GM18868 (cell line): ENCODE results near the gene SMCO2.
A peak's percentile ranks its signal among the peaks of the same experiment; 100 is the strongest.

Experiments
- ATAC-seq: cut with Tn5 transposase; IDR thresholded peaks from one replicate; pipeline ENCODE4 v1.9.1; 2021; ENCODE audit warnings: mild to moderate bottlenecking, moderate library complexity; ENCODE audit not compliant: unreplicated experiment

The SMCO2 gene

DNA sequence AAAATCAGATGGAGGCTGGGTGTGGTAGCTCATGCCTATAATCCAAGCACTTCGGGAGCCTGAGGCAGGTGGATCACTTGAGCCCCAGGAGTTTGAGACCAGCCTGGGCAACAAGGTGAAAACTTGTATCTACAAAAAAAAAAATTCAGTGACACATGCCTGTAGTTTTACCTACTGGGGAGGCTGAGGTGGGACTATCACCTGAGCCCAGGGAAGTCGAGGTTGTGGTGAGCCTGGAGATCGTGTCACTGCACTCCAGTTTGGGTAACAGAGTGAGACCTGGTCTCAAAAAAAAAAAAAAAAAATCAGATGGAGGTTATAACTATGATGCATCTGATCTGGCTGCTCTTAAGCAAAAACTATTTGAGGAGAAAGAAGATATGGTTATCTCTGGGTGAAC is 50.9 kb downstream of the SMCO2 start:
- ATAC-seq: no peak

DNA sequence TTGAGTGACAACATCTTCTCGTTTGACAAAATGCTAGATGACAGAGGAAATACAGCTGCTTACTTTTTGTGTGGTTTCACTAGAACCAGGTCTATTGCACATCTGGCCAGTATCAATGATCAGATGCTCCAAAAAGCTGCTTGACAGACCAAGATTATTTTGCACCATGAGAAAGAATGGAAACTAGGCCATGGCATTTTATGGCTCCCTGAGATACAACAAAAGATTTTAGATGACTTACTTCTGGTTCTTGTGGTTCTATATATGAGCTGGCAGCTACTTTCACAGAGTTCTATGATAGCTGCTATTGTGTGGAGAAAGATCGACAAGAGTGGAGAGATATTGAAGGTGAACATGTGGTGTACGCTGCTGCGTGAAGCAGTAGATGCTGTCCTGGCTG is 51.6 kb downstream of the SMCO2 start:
- peak; percentile 99 for ATAC-seq

DNA sequence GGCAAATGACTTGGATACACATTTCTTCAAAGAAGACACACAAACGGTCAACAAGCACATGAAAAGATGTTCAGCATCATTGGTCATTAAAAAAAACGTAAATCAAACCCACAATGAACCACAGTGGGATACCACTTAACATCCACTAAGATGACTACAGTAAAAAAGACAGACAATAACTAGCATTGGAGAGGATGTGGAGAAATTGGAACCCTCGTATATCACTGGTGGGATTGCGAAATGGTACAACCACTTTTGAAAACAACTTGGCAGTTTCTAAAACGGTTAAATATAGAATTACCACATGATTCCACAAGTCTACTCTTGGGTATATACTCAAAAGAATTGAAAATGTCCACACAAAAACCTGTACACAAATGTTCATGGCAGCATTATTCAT is 52.2 kb downstream of the SMCO2 start:
- no peak for ATAC-seq

DNA sequence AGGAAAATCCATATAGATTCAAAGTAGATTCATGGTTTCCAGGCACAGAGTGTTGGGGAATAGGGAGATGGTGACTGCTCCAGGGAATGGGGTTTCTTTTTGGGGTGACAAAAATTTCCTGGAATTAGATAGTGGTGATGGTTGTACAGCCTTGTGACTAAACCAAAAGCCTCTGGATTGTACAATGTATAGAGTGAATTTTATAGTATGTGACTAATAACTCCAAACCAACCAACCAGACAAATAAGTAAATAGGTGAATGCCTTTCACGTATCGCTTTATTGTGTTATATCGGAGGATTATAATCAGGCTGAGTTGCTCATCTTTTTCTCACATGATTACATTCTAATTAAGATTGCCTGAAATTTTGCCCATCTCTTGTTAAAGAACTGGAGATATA is 52.8 kb downstream of the SMCO2 start:
- ATAC-seq: no peak

DNA sequence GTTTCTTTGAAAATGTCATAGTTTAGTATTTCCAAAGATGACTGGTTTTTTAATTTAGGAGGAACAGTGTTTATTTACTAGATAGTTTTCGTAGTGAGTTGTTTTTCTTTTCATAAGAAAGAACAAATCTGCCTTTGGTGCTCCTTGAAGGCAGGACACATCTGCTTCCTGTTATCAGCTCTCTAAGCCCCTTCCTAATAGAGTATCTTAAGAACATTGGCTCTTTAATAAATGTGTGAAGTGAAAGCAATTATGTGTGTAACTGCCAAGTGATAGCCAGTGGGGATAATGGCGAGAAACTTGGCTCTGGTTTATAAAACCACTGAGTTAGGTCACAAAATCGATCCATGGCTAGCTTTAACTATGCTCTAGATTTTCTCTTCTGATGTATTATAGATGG is 54.0 kb downstream of the SMCO2 start:
- no peak for ATAC-seq

DNA sequence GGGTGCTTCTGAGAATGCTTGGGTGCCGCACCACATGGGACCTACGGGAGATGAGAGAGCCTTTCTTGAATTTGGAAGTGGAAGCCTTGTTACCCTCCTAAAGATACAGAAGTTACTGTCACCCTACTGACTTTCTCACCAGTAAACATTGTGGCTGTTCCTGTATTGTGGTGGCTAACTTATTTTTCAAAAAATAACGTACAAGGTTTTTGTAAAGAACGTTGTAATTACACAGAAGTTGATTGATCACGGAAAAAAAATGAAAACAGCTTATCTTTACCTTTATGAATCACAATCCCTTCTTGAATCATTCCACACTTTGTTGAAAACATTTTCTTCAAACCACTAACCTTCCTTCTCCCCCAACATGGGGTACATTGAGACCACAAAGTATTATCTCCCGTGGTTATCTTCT is 55.5 kb downstream of the SMCO2 start:
- no peak for ATAC-seq

DNA sequence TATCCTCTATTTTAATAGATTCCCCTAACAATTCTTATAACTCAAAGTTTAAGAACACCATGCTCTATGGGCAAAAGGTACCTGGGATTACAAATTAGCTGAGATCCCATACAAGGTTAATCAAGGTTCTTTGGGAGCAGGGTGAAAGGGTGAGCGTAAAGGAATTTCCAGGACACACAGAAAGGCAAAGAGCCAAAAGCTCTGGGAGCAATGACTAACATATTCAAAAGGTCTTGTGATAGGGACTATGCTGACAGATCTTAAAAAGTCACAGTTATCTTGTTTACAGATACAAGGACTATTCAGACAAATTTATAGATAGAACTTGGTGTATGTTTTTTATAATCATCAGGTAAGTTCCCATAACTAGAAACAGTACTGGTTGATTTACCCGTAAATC is 58.0 kb downstream of the SMCO2 start:
- ATAC-seq: no peak

DNA sequence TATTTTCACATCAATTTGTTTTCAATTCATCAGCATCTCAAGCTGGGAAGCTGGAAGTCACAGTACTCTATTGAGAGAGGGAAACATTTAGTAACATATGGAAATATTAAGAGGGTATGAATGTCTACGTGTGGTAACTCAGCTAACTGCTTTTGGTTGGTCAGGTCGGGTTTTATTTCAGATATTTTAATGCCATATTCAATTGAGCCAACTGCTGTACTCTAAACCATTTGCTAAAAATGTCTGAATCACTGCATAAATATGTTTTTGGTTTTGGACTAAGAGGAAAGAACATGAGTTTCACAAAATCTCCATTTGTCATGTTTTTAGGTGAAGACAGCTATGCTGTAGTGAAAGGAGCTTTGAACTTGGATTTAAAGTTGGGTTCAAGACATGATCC is 58.6 kb downstream of the SMCO2 start:
- no peak for ATAC-seq

DNA sequence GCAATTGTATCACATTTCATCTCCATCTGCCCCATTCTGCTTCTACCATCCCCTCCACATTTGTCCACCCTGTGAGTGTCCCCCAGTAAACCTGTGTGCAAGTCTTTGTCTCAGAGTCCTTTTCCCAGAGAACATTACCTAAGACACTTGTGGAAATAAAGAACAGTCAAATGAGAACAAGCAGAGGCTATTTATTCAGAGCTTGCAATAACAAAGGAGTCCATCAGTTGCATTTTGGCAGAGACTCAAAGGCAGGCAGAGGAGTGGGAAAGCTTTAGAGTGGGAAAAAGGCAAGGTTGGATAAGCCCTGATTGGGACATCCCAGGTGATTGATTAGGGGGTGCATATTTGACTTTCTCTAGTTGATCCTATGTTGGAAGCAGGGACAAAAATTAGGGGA is 59.2 kb downstream of the SMCO2 start:
- ATAC-seq: no peak

DNA sequence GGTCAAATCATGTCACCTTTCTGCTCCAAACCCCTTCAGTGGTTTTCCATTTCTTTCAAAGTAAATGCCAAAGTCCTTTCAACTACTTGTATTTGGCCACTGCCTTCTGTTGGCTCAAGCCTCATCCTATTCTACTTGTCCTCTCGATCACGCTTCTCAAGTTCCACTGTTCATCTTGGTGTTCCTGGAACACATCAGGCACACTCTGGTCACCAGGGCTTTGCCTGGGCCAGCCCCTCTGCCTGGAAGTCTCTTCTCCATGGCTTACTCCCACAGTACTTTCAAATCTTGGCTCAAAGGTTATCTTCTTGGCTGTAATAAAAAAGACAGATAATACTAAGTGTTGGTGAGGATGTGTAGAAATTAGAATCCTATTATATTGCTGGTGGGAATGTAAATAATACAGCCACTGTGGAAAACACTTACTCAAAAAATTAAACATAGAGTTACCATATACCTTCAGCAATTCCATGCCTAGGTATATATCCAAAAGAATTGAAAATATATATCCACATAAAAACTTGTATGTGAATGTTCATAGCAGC is 60.2 kb downstream of the SMCO2 start:
- no peak for ATAC-seq

DNA sequence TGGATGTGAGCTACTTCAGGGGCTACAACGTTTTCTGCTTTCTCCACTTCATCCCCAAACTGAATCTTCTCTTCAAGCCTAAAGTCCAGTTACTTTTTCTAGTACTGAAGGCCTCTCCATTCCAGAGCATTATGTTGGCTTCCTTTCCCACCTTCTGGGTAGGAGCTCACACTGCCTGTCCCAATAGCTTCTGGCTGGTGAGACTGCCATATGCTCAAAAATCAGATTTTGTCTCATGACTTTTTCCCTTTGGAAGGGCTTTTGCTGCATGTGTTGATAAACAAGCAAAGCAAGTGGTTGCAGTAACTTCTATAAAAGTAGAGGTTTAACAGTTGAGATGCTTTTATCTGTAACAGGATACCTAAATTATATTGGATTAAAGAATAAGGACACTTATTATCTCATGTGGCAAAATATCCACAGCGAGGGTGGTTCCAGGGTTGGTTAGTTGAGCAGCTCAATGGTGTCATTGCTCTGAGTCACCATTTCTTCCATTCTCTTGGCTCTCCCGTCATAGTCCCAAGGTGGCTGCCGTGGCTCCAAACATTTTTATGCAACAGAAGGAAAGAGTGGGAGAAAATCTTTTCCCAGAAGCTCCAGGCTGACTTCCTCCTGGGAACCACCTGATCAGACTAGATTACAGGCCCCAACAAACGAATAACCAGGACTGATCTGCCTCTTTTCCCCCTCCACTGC is 62.3 kb downstream of the SMCO2 start:
- no peak for ATAC-seq

DNA sequence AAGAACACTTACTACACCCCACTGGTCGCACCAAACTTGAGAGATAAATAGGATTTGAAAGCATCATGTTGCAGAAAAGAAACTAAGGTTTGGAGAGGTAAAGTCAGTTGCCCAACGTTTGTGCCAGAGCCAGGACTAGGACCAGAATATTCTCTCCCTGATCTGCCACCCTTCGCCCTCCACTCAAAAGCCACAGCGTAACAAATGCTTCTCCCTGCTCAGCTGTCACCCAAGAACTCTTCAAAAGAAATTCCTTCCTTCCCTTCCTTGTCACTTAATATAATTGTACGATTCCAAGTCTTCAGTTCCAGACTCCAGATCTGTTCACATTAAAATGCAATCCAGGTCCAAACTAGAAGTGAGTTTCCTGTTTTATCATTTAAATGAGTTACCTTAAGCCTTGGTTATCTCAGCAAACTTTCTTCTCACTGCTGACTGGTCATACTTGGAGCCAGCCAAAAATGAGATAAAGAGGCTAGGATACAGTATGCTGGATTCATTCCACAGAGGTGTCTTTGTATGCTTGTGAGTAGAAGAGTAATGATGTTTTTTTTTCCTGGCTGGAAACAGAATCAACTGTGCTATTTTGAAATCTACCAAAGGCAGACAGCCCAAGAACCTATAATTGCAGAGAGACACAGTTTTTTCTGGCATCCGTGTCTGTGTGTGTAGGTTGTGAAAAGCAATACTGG is 64.6 kb downstream of the SMCO2 start:
- ATAC-seq: no peak

DNA sequence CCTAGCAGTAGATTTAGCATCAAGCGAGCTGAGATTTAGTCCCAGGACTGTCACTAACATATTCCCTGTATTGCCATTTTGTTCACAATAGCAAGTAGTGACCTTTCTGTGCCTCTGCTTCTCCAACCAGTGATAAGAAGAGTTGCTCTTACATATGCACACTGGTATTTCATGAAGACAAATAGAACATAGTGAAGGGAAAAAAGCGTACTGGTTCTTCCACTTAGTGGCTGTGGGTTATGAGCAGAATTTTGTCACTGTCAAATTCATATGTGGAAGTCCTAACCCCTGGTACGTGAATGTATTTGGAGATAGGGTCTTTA is 65.1 kb downstream of the SMCO2 start:
- ATAC-seq: no peak

DNA sequence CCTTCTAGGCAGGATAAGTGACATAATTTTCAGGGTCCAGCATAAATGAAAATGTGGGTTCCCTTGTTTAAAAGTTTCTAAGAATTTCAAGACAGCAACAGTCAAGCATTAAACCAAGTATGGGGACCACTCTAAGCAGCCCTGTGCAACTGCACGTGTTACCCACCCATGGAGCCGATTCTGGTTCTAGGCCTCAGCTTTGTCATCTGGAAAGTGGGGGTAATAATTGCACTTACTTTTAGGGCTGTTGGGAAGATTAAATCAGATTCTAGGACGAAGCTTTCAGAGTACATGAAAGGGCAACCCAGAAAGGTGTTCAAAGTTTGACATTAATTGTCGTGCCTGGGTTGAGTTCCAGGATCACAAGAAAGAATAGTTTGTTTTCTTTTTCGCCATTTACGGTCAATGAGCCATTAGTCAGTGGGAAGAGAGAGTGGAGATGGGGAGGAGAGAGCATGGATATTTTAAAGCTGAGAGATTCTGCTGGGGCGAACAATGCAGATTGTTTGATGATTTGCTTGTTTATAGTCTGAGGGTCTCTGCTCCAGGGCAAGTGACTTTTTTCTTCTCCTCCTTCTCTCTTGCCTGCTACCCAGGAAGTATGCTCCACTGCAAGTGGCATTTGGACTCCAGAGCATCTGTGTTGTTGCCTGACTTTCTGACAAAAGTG is 66.8 kb downstream of the SMCO2 start:
- ATAC-seq: no peak

DNA sequence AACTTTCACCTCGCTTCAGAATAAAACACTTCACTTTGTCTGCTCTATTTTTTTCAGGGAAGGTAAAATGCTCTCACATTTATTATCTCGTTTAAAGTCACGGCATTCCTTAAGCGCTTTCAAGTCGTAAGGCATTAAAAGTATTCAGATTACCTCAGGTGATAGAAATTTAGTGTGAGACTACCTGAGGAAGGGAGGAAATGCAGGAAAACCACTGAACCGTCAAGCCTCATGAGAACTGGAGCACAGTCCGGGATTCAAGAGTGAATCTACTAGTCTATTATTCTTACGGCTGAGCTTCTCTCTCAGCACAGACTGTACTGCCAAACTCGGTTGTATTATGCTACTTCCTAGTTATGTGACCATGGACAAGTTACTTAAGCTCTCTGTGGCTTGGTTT is 69.1 kb downstream of the SMCO2 start:
- ATAC-seq: no peak

DNA sequence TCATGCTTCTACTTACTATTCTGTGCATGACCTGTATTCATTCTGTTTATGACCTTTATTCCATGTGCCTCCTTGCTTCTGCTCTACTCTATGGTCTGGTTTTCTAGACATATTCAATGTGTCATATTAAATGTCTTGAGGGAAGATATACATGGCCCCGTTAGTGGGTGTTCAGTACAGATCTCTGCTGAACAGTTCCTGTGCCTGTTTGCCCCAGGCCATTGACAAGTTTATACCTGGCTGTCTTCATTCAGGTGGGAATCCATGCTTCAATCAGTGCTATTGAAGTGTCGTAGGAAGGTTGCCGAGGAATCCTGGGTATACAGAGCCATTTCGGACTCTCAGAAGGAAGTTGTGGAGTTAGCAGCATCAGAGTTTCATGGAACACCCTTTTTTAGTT is 70.1 kb downstream of the SMCO2 start:
- ATAC-seq: no peak

DNA sequence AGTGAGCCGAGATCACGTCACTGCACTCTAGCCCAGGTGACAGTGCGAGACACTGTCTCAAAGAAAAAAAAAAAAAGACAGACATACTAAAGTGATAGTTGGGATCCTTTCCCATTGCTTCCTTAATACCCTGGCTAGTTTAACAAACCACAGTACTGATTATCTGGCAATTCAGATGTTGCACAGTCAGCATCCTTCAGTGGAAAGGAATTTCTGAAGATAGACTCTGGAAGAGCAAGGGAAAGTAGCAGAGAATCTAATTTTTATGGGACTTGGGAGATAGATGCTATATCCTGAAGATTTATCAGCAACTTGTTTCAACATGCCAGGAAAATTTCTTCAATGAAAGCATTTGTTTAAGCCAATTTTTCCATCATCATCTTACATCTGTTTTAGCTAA is 71.0 kb downstream of the SMCO2 start:
- no peak for ATAC-seq

DNA sequence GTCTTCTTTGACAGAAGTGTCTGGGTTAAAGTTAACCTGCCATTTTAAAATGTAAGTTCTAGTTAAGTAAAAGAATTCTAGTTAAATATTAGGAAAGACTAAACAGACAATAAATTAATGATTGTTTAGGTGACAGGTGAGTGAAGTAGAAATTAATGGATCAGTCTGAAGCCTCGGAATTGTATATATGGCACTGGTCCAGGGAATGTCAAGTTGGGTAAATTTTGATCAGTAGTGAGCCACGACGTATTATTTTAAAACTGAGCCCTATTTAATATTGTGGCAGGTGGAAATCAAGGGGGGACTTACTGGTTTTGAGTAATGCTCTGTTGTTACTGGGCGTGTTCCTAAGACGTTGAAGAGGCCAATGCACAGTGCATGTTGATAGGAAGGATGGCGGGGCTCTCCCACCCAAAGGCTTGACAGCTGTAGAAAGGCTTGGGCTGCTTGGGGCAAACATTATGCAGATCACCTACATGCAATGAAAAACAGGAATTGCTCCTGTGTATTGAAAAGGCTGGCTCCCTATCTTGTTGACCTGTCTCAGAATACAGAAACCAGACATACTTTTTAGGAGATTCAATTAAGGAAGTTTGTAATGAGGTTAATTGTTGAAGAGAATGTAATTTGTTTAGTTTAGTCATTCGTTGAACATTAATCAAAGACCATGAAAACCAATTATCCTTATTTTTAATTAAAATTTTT is 71.6 kb downstream of the SMCO2 start:
- ATAC-seq: no peak

DNA sequence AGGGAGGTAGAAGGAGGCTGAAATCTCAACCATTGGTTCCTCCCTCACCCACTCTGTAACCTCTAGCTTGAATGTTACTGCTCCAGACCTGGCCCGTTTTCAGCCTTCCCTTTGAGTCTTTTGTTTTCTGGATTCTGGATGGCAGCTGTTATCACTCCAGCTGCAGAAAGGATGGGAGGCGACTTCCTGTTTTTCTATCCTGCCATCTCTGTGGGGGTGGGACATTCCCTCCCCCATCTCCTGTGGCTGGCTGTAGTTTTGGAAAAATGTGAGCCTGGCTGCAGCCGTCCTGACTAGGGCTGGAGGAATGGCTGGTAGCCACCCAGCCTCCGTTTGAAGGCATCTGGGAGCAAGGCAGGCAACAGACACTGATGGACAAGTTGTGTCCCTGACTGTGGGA is 74.5 kb downstream of the SMCO2 start:
- ATAC-seq: no peak

DNA sequence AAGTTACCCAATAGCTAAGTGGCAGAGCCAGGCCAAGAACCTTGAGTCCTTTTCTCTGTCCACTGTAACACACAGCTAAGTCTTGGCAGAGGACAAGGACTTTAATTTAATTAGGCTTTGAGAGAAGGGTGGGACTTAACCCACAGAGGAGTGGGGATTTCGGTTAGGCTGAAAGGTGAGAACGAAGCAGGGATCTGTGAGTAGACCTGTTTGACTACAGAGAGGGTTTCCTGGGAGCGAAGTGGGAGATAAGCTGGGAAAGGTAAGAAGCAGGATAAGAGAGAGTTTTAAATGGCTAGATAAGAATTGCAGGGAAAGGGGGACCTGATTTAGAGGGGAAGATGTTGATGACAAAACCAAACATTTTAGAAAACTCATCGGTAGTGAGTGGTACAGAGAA is 75.4 kb downstream of the SMCO2 start:
- no peak for ATAC-seq

DNA sequence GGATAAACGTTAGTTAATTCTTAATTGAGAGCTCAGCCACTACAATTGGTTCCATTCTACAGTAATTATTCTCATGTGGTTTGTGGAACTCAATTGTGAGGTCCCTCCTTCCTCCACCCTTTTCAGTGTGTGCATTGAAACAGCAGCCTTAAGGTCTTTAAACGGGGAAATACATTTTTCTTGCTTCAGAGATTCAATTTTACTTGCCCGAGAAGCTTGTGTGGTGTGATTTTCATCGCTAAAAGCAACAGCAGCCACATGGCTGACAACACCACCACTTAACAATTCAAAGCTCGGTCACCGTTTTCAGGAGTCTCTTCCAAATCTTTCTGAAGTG is 76.7 kb downstream of the SMCO2 start:
- peak; percentile 14 for ATAC-seq
